Prostate gland (tissue), 2 donors: ENCODE measurements around the gene KHDRBS1.

Experiments
- CTCF ChIP-seq, 4 experiments: fragments of 200-600 bp in 2 of 4; fragments of 450-650 bp in 2 of 4; sonication (generic) in 2 of 4; IDR thresholded peaks; 1 replicate in 3 of 4; 2 replicates in 1 of 4; pipeline ENCODE4 v1.5.1; 2016 to 2019; ENCODE audit warnings: antibody characterized with exemption in 4 of 4, mild to moderate bottlenecking in 2 of 4, moderate library complexity in 2 of 4
- POLR2A ChIP-seq: fragments of 450-650 bp; IDR thresholded peaks from one replicate; pipeline ENCODE4 v1.6.1; 2016; ENCODE audit warnings: antibody characterized with exemption, mild to moderate bottlenecking

DNA sequence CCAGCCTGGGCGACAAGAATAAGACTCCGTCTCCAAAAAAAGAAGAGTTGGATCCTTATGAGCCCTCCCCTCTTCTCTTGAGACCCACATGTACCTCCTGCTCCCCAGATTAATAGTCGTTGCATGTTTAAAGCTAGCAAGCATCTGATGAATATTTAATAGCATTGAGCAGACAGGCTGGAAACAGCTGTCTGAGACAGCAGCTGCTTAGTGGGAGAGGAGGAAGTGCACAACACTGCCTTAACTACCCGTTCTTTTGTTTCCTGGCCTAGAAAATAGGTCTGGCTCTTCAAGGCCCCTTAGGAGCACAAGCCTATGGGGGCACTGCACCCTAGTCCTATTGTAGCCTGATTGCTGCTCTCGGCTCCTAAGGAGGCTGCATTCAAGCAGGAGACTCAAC, 41.7 kb downstream of the KHDRBS1 start:
- TF ChIP-seq CTCF (IDR thresholded peaks at IDR 0.05): no peak
- no peak for TF ChIP-seq POLR2A
